ENCODE results near the gene NFIB. TPM values are rescaled to one million over a fixed set of nuclear protein-coding genes. Genes with fewer than 3 reads are reported as not detected.
A peak's percentile ranks its signal among the peaks of the same experiment; 100 is the strongest.

NFIB gene
- total RNA-seq, 1 experiment from 2014 or later, result 35.1 TPM

GRCh38 chr9:14323985-14324650 lies 10.2 kb upstream of the NFIB start:
- no peak overlapping the region for H2AFZ ChIP-seq
- POLR2A ChIA-PET (ENCODE audit: unreplicated experiment), result interaction anchor here (0.6 kb wide), 2 partner anchors 48 to 420 kb away, joined by 3 to 12 read pairs; no protein-coding TSS in a partner anchor

DNA sequence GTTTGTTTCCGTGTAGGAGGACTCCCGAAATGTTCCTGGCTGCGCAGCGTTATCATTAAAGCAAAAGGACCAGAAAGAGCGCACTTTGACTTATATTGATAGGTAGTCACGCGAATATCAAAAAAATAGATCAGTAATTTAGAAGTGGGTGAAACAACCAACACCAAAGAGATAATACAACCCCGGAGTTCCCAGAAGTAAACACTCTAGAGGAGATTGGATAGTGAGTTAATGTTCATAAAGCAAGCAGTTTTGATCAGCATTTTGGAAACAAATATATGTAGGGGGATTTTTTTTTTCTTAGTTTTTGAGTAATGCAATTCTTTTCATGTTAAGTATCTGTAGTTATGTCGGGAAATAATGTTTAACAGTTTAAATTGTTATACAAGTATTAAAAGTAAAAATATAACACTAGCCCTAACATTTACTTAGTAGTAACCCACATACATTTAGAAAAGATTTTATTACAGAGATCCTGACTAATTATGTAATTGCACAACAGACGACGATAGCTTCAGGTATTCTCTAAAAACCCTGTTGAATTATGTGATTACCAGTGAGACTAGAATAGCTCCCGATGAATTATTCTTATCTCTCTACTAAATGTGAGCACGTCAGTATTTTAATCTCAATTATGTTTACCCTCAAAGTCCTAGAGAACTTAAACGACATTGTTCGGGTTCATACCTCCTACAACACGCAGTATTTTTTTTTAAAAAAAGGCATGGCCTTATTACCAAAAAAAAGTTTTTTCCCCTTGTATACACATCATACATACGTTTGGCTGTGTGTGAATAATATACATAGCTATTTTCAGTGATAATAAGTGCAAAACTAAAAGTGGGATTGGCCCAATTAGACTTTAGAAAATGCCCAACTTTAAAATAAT lies 9.4 kb upstream of the NFIB start:
- H3K27ac ChIP-seq, result peak overlapping the region; percentile 92
- peak overlapping the region; percentile 81 for H2AFZ ChIP-seq
- no peaks in the 10 kb centered on the region for H3K36me3 ChIP-seq (ENCODE audit: low read depth)
- peaks cover 59% of the 10 kb centered on the region for H3K4me1 ChIP-seq (replicated peaks; ENCODE audit: insufficient read depth)
- intact Hi-C loops (cut with micrococcal nuclease; ENCODE audit: unreplicated experiment), result loop anchor here (10.0 kb wide), 1 partner anchor 101 kb away; no protein-coding TSS in a partner anchor
- H3K4me3 ChIP-seq, result peak overlapping the region; percentile 73
- H4K20me1 ChIP-seq (ENCODE audit: insufficient read depth), result no peaks in the 10 kb centered on the region
- ChIA-PET POLR2A (ENCODE audit: unreplicated experiment) (interaction anchor here (0.6 kb wide), 2 partner anchors 10 to 49 kb away, joined by 3 to 12 read pairs; no protein-coding TSS in a partner anchor), CTCF (no interaction called here)
- H3K4me2 ChIP-seq, result peak overlapping the region; percentile 94
- no peaks in the 10 kb centered on the region for H3K9me3 ChIP-seq (ENCODE audit: insufficient read depth, low read depth)
- no peaks in the 10 kb centered on the region for H3K9me2 ChIP-seq (ENCODE audit: insufficient read depth)
- no peaks in the 10 kb centered on the region for H3K27me3 ChIP-seq (ENCODE audit: insufficient read depth, low read depth)
- TF ChIP-seq EZH2 (IDR thresholded peaks at IDR 0.05; ENCODE audit: low read depth), result no peak
- no peak for TF ChIP-seq CTCF (conservative IDR thresholded peaks at IDR 0.05)
- TSS peak; percentile 96 for BruUV-seq (replicated peaks)
- DNase-seq, result no peak
- peaks cover 27% of the 10 kb centered on the region for H3F3A ChIP-seq (ENCODE audit: insufficient read depth, low read depth)
- peaks cover 8% of the 10 kb centered on the region; the same call in 1 of the 2 replicates for H3K79me2 ChIP-seq (ENCODE audit: low read depth)

More at GRCh38 chr9:14323985-14324650, 10.2 kb upstream of the NFIB start:
- H3K27ac ChIP-seq, result no peak overlapping the region
- H3K79me2 ChIP-seq (ENCODE audit: low read depth), result peaks cover 8% of the 10 kb centered on the region; the same call in 1 of the 2 replicates
- H3K27me3 ChIP-seq (ENCODE audit: insufficient read depth, low read depth), result no peaks in the 10 kb centered on the region
- no peaks in the 10 kb centered on the region for H4K20me1 ChIP-seq (ENCODE audit: insufficient read depth)
- peak overlapping the region; percentile 73; the same call in 1 of the 2 replicates for H3K4me3 ChIP-seq
- TF ChIP-seq CTCF (conservative IDR thresholded peaks at IDR 0.05) (no peak), EZH2 (IDR thresholded peaks at IDR 0.05; ENCODE audit: low read depth) (no peak)
- intact Hi-C loops (cut with micrococcal nuclease; ENCODE audit: unreplicated experiment), result loop anchor here (10.0 kb wide), 1 partner anchor 101 kb away; no protein-coding TSS in a partner anchor
- no peaks in the 10 kb centered on the region for H3K9me3 ChIP-seq (ENCODE audit: insufficient read depth, low read depth)
- BruUV-seq (replicated peaks), result no TSS peak
- H3K36me3 ChIP-seq (ENCODE audit: low read depth), result no peaks in the 10 kb centered on the region
- H3F3A ChIP-seq (ENCODE audit: insufficient read depth, low read depth), result peaks cover 27% of the 10 kb centered on the region
- H3K4me2 ChIP-seq, result peak overlapping the region; percentile 94
- no peaks in the 10 kb centered on the region for H3K9me2 ChIP-seq (ENCODE audit: insufficient read depth)
- CTCF ChIA-PET, result no interaction called here
- no peak for DNase-seq
- peaks cover 53% of the 10 kb centered on the region for H3K4me1 ChIP-seq (replicated peaks; ENCODE audit: insufficient read depth)

Data from PC-9 (cell line).